AG09319 (cell line): ENCODE data around the gene ABCD1.

Experiments
- DNase-seq: peaks from one replicate; pipeline ENCODE4 v3.0.0-alpha.2; 2010; ENCODE audit warnings: low read depth; ENCODE audit errors: extremely low read depth
- CTCF ChIP-seq: IDR thresholded peaks from 2 replicates; pipeline ENCODE4 v1.5.1; 2011; ENCODE audit warnings: low read depth, mild to moderate bottlenecking, inconsistent platforms, low read length, moderate library complexity

The ABCD1 gene

GRCh38 chrX:153750127-153750774, 25.6 kb downstream of the ABCD1 start:
- no peak for TF ChIP-seq CTCF
- no peak for DNase-seq

GRCh38 chrX:153755136-153755535, 30.5 kb downstream of the ABCD1 start:
- DNase-seq: no peak
- no peak for TF ChIP-seq CTCF

GRCh38 chrX:153761863-153762262, 37.2 kb downstream of the ABCD1 start:
- TF ChIP-seq CTCF: no peak

GRCh38 chrX:153762626-153763173, 38.0 kb downstream of the ABCD1 start:
- DNase-seq: no peak

More at GRCh38 chrX:153761863-153762262, 37.2 kb downstream of the ABCD1 start:
- DNase-seq: no peak

GRCh38 chrX:153763298-153763932, 38.8 kb downstream of the ABCD1 start:
- no peak for TF ChIP-seq CTCF
- no peak for DNase-seq

More at GRCh38 chrX:153762626-153763173, 38.0 kb downstream of the ABCD1 start:
- TF ChIP-seq CTCF: no peak

GRCh38 chrX:153763989-153764755, 39.5 kb downstream of the ABCD1 start, which contains the start of gene PLXNB3:
TSS of gene PLXNB3 (plus strand) at chrX:153764249. CDS start at chrX:153765536, 1,287 bp downstream.
- DNase-seq: peak; percentile 30
- peak; percentile 79 for TF ChIP-seq CTCF
